WI38 (cell line): Measurements from ENCODE around the gene GALR2.

Source experiments
- H3K4me3 ChIP-seq: 2 replicates; pipeline ENCODE4 v1.5.1; 2011; ENCODE audit warnings: low read depth, mild to moderate bottlenecking, control low read depth, low read length
- TF ChIP-seq, protein P1 (sequence below): IDR thresholded peaks from 2 replicates; pipeline ENCODE4 v1.5.1; 2012; ENCODE audit warnings: low read depth, mild to moderate bottlenecking, control low read depth, low read length

GALR2 gene

DNA sequence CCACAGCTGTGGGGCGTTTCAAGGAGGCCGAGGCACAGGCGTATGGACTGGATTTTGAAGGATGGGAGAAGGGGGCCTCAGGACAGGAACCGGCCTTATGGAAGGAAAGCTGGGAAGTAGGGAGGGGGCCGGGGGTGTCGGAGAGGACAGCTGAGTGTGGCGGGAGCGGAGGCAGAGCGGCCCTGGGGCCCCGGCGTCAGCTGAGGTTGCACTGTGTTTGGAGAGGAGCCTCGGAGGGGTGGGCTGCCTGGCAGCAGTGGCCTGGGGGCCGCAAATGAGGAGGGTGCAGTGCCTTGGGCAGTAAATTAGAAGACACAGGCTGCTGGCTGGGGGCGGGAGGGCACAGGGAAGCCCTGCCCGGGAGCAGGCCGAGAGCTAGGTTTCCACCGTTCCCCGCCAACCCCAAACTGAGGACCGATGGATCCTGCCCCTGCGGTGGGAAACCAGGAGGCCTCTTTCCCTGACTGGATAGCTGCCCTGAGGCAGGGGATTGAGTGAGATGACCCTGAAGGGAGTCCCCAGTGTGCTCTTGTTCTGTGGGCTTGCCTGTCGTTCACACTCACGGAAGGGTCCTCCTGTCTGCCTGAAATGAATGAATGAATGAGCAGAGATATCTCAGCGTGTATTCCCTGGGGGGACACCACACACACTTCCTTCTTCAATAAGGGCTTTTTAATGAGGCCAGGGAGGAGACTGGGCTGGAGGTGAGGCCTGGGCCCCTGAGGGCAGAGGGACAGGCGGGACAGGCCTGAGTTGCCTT lies 48.0 kb downstream of the GALR2 start:
- TF ChIP-seq, protein P1, sequence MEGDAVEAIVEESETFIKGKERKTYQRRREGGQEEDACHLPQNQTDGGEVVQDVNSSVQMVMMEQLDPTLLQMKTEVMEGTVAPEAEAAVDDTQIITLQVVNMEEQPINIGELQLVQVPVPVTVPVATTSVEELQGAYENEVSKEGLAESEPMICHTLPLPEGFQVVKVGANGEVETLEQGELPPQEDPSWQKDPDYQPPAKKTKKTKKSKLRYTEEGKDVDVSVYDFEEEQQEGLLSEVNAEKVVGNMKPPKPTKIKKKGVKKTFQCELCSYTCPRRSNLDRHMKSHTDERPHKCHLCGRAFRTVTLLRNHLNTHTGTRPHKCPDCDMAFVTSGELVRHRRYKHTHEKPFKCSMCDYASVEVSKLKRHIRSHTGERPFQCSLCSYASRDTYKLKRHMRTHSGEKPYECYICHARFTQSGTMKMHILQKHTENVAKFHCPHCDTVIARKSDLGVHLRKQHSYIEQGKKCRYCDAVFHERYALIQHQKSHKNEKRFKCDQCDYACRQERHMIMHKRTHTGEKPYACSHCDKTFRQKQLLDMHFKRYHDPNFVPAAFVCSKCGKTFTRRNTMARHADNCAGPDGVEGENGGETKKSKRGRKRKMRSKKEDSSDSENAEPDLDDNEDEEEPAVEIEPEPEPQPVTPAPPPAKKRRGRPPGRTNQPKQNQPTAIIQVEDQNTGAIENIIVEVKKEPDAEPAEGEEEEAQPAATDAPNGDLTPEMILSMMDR: no peak
- H3K4me3 ChIP-seq: no peak overlapping the region

DNA sequence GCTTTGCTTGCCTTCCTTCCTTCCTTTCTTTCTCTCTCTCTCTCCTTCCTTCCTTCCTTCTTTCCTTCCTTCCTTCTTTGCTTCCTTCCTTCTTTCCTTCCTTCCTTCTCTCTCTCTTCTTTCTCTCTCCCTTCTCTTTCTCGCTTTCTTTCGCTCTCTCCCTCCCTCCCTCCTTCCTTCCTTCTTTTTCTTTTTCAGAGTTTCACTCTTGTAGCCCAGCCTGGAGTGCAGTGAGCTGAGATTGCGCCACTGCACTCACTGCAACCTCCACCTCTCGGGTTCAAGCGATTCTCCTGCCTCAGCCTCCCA lies 48.6 kb downstream of the GALR2 start:
- no peak overlapping the region for H3K4me3 ChIP-seq
- TF ChIP-seq, protein P1: no peak

DNA sequence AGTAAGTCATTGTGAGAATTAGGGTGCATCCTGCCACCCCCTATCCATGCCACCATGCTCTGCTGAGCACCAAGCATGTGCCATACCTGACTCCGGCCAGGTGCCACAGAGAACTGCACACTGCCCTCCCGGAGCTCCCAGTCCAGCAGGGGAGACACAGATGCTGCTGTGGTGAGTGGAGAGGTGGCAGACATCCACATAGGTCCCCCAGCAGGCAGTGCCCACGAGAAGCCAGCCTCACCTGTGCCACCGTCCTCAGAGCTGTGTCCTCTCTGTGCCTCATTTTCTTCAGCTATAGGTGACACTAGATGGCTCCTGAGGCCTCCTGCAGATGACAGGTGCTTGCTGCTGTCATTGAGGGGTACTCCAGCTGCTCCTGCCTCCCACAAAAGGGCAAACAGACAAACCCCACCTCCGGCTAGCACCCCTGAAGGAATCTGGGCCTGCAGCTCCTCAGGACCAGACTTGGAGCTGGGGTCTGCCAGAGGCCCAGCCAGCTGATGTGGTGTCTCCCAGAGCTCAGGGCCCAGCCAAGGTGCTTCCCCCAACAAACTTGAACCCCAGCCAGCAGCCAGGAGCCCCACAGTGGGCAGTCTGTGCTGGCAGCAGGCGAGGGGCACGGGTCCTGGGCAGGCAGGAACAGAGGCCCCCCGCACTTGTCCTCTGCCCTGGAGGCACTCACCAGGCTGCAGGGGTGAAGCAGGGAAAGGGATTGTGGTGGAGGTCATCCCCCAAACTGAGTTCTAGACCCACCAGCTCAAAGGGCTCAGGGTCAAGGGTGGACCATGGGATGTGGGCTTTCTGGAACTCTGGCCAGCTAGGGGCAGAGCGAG lies 49.4 kb downstream of the GALR2 start:
- TF ChIP-seq, protein P1: no peak
- no peak overlapping the region for H3K4me3 ChIP-seq

DNA sequence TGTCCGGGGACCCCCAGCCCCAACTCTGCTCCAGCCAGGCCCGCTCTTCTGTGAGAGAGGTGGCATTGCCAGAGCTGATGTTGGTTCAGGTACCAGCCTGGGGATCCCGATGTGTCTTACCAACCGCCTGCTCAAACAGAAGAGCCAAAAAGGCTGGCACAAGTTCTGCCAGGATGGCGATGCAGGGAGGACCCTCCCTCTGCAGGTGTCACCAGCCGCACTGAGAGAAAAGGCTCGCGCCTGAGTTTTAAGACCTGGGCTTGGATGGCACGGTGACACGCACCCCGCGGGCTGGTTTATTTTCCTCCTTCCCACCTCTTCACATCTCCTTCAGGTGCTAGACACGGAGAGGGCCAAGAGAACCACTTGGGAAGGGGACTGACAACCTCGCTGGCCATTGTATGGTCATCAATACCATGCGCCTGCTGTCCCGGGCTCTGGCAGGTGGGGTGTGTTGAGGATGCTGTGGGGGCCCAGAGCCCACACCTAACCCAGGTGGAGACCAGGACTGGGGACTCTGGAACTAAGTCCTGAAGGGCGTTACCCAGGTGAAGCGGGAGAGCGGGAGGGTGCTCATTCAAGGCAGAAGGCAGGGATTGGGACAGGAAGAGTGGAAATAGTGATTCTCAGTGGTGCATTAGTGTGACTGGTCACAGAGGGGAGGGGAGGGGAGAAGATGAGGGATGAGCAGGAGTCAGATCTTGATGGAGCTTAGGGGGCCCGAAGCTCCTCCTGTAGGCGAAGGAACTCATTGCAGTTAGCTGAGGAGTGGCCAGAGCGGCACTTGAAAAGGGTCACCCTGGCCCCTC lies 50.2 kb downstream of the GALR2 start:
- TF ChIP-seq, protein P1: peak; percentile 18; the same call in 1 of the 2 replicates
- no peak overlapping the region for H3K4me3 ChIP-seq

DNA sequence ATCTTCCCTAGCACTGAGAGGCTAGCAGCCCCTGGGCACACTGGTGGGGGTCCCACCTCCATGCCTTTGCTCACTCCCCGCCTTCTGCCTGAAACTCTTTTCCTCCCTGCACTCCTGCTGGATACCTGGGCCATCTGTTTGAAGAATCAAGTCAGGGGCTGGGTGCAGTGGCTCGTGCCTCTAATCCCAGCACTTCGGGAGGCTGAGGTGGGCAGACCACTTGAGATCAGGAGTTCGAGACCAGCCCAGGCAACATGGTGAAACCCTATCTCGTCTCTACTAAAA lies 50.8 kb downstream of the GALR2 start:
- no peak overlapping the region for H3K4me3 ChIP-seq
- TF ChIP-seq, protein P1: no peak

DNA sequence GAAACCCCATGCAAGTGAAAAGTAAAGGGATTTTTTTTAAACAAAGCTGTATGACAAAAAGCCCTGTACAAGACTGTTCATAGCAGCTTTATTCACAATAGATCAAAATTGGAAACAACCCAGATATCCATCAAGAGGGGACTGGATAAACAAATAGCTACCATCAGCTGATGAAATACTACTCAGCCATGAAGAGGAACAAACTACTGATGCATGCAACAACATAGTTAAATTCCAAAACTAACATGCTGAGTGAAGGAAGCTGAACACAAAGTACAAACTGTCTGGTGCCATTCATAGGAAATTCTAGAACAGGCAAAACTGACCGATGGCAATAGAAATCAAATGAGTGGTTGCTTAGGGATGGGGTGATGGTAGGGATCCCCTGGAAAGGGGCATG lies 51.3 kb downstream of the GALR2 start:
- TF ChIP-seq, protein P1: no peak

More for the DNA sequence above, 51.3 kb downstream of the GALR2 start:
- no peak overlapping the region for H3K4me3 ChIP-seq
